HEK293 (cell line): ENCODE results near the gene FUBP1.

Experiments used
- IKZF3 ChIP-seq: fragments of 450-650 bp; IDR thresholded peaks from 2 replicates; pipeline ENCODE4 v1.5.0; 2018; ENCODE audit warnings: missing biosample characterization, mild to moderate bottlenecking, missing genetic modification characterization, moderate library complexity
- PRDM1 ChIP-seq: fragments of 450-650 bp; formaldehyde crosslinking; IDR thresholded peaks from 2 replicates; pipeline ENCODE4; 2016; ENCODE audit warnings: missing biosample characterization, missing genetic modification characterization
- SP3 ChIP-seq: fragments of 450-650 bp; formaldehyde crosslinking; IDR thresholded peaks from 2 replicates; pipeline ENCODE4 v1.5.1; 2016; ENCODE audit warnings: missing biosample characterization, missing genetic modification characterization
- ZNF121 ChIP-seq: fragments of 450-650 bp; formaldehyde crosslinking; IDR thresholded peaks from 2 replicates; pipeline ENCODE4 v1.5.1; 2016; ENCODE audit warnings: missing biosample characterization, missing genetic modification characterization
- ZNF24 ChIP-seq: fragments of 450-650 bp; formaldehyde crosslinking; IDR thresholded peaks from 2 replicates; pipeline ENCODE4 v1.5.1; 2016; ENCODE audit warnings: missing biosample characterization, missing genetic modification characterization
- ZNF324 ChIP-seq: fragments of 450-650 bp; formaldehyde crosslinking; IDR thresholded peaks from 2 replicates; pipeline ENCODE4 v1.5.1; 2016; ENCODE audit warnings: missing biosample characterization, missing genetic modification characterization
- ZNF423 ChIP-seq: fragments of 450-650 bp; formaldehyde crosslinking; IDR thresholded peaks from 2 replicates; pipeline ENCODE4 v1.5.1; 2016; ENCODE audit warnings: missing biosample characterization, missing genetic modification characterization
- TF ChIP-seq, protein P1 (sequence below): fragments of 450-650 bp; formaldehyde crosslinking; IDR thresholded peaks from 2 replicates; pipeline ENCODE4 v1.5.1; 2016; ENCODE audit warnings: missing biosample characterization, missing genetic modification characterization
- TF ChIP-seq, protein P2 (sequence below): fragments of 450-650 bp; formaldehyde crosslinking; IDR thresholded peaks from 2 replicates; pipeline ENCODE4 v1.5.1; 2016; ENCODE audit warnings: missing biosample characterization, missing genetic modification characterization, borderline replicate concordance
- TF ChIP-seq, protein P3 (sequence below): fragments of 450-650 bp; formaldehyde crosslinking; IDR thresholded peaks from 2 replicates; pipeline ENCODE4 v1.5.1; 2016; ENCODE audit warnings: missing biosample characterization, missing genetic modification characterization, borderline replicate concordance
- TF ChIP-seq, protein P4 (sequence below): fragments of 450-650 bp; formaldehyde crosslinking; optimal IDR thresholded peaks from 2 replicates; pipeline ENCODE3; 2016; ENCODE audit warnings: missing biosample characterization, mild to moderate bottlenecking, missing genetic modification characterization
- TF ChIP-seq, protein P5 (sequence below): sonication (generic); formaldehyde crosslinking; IDR thresholded peaks from 2 replicates; pipeline ENCODE4 v1.8.1; 2022; ENCODE audit warnings: mild to moderate bottlenecking, moderate library complexity, missing genetic modification reagents
- TF ChIP-seq, protein P6 (sequence below): fragments of 450-650 bp; formaldehyde crosslinking; IDR thresholded peaks from 2 replicates; pipeline ENCODE4 v1.5.1; 2016; ENCODE audit warnings: missing biosample characterization, missing genetic modification characterization
- TF ChIP-seq, protein P7 (sequence below): fragments of 450-650 bp; formaldehyde crosslinking; IDR thresholded peaks from 2 replicates; pipeline ENCODE4 v1.5.1; 2016; ENCODE audit warnings: missing biosample characterization, missing genetic modification characterization

DNA sequence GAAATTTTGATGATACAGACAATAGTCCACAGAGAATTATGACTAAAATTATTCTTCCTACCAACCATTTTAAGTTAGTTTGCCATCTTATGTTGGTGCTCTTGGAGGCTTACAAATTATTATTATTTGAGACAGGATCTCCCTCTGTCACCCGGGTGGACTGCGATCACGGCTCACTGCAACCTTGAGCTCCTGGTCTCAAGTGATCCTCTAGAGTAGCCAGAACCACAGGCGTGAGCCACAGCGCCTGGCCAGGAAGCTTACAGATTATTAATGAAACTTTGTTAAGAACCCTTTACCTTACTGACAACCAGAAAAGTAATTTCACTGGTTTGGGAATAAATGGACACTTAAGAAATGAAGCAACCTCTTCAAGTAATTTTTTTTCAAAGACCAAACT lies 17.9 kb upstream of the FUBP1 start:
- TF ChIP-seq, protein P1, sequence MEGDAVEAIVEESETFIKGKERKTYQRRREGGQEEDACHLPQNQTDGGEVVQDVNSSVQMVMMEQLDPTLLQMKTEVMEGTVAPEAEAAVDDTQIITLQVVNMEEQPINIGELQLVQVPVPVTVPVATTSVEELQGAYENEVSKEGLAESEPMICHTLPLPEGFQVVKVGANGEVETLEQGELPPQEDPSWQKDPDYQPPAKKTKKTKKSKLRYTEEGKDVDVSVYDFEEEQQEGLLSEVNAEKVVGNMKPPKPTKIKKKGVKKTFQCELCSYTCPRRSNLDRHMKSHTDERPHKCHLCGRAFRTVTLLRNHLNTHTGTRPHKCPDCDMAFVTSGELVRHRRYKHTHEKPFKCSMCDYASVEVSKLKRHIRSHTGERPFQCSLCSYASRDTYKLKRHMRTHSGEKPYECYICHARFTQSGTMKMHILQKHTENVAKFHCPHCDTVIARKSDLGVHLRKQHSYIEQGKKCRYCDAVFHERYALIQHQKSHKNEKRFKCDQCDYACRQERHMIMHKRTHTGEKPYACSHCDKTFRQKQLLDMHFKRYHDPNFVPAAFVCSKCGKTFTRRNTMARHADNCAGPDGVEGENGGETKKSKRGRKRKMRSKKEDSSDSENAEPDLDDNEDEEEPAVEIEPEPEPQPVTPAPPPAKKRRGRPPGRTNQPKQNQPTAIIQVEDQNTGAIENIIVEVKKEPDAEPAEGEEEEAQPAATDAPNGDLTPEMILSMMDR: no peak
- TF ChIP-seq, protein P2, sequence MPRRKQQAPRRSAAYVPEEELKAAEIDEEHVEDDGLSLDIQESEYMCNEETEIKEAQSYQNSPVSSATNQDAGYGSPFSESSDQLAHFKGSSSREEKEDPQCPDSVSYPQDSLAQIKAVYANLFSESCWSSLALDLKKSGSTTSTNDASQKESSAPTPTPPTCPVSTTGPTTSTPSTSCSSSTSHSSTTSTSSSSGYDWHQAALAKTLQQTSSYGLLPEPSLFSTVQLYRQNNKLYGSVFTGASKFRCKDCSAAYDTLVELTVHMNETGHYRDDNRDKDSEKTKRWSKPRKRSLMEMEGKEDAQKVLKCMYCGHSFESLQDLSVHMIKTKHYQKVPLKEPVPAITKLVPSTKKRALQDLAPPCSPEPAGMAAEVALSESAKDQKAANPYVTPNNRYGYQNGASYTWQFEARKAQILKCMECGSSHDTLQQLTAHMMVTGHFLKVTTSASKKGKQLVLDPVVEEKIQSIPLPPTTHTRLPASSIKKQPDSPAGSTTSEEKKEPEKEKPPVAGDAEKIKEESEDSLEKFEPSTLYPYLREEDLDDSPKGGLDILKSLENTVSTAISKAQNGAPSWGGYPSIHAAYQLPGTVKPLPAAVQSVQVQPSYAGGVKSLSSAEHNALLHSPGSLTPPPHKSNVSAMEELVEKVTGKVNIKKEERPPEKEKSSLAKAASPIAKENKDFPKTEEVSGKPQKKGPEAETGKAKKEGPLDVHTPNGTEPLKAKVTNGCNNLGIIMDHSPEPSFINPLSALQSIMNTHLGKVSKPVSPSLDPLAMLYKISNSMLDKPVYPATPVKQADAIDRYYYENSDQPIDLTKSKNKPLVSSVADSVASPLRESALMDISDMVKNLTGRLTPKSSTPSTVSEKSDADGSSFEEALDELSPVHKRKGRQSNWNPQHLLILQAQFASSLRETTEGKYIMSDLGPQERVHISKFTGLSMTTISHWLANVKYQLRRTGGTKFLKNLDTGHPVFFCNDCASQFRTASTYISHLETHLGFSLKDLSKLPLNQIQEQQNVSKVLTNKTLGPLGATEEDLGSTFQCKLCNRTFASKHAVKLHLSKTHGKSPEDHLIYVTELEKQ (tag by site-specific recombination): no peak
- TF ChIP-seq, protein P3, sequence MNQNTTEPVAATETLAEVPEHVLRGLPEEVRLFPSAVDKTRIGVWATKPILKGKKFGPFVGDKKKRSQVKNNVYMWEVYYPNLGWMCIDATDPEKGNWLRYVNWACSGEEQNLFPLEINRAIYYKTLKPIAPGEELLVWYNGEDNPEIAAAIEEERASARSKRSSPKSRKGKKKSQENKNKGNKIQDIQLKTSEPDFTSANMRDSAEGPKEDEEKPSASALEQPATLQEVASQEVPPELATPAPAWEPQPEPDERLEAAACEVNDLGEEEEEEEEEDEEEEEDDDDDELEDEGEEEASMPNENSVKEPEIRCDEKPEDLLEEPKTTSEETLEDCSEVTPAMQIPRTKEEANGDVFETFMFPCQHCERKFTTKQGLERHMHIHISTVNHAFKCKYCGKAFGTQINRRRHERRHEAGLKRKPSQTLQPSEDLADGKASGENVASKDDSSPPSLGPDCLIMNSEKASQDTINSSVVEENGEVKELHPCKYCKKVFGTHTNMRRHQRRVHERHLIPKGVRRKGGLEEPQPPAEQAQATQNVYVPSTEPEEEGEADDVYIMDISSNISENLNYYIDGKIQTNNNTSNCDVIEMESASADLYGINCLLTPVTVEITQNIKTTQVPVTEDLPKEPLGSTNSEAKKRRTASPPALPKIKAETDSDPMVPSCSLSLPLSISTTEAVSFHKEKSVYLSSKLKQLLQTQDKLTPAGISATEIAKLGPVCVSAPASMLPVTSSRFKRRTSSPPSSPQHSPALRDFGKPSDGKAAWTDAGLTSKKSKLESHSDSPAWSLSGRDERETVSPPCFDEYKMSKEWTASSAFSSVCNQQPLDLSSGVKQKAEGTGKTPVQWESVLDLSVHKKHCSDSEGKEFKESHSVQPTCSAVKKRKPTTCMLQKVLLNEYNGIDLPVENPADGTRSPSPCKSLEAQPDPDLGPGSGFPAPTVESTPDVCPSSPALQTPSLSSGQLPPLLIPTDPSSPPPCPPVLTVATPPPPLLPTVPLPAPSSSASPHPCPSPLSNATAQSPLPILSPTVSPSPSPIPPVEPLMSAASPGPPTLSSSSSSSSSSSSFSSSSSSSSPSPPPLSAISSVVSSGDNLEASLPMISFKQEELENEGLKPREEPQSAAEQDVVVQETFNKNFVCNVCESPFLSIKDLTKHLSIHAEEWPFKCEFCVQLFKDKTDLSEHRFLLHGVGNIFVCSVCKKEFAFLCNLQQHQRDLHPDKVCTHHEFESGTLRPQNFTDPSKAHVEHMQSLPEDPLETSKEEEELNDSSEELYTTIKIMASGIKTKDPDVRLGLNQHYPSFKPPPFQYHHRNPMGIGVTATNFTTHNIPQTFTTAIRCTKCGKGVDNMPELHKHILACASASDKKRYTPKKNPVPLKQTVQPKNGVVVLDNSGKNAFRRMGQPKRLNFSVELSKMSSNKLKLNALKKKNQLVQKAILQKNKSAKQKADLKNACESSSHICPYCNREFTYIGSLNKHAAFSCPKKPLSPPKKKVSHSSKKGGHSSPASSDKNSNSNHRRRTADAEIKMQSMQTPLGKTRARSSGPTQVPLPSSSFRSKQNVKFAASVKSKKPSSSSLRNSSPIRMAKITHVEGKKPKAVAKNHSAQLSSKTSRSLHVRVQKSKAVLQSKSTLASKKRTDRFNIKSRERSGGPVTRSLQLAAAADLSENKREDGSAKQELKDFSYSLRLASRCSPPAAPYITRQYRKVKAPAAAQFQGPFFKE (tag by site-specific recombination): no peak
- TF ChIP-seq ZNF423: no peak
- TF ChIP-seq, protein P4, sequence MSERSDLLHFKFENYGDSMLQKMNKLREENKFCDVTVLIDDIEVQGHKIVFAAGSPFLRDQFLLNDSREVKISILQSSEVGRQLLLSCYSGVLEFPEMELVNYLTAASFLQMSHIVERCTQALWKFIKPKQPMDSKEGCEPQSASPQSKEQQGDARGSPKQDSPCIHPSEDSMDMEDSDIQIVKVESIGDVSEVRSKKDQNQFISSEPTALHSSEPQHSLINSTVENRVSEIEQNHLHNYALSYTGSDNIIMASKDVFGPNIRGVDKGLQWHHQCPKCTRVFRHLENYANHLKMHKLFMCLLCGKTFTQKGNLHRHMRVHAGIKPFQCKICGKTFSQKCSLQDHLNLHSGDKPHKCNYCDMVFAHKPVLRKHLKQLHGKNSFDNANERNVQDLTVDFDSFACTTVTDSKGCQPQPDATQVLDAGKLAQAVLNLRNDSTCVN (tag by site-specific recombination): no peak
- TF ChIP-seq IKZF3 (tag by site-specific recombination): no peak
- TF ChIP-seq ZNF24 (tag by site-specific recombination): no peak
- TF ChIP-seq, protein P5, sequence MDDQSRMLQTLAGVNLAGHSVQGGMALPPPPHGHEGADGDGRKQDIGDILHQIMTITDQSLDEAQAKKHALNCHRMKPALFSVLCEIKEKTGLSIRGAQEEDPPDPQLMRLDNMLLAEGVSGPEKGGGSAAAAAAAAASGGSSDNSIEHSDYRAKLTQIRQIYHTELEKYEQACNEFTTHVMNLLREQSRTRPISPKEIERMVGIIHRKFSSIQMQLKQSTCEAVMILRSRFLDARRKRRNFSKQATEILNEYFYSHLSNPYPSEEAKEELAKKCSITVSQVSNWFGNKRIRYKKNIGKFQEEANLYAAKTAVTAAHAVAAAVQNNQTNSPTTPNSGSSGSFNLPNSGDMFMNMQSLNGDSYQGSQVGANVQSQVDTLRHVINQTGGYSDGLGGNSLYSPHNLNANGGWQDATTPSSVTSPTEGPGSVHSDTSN (CRISPR knock-in tag): no peak
- no peak for TF ChIP-seq PRDM1
- TF ChIP-seq ZNF324 (tag by site-specific recombination): no peak
- TF ChIP-seq, protein P6, sequence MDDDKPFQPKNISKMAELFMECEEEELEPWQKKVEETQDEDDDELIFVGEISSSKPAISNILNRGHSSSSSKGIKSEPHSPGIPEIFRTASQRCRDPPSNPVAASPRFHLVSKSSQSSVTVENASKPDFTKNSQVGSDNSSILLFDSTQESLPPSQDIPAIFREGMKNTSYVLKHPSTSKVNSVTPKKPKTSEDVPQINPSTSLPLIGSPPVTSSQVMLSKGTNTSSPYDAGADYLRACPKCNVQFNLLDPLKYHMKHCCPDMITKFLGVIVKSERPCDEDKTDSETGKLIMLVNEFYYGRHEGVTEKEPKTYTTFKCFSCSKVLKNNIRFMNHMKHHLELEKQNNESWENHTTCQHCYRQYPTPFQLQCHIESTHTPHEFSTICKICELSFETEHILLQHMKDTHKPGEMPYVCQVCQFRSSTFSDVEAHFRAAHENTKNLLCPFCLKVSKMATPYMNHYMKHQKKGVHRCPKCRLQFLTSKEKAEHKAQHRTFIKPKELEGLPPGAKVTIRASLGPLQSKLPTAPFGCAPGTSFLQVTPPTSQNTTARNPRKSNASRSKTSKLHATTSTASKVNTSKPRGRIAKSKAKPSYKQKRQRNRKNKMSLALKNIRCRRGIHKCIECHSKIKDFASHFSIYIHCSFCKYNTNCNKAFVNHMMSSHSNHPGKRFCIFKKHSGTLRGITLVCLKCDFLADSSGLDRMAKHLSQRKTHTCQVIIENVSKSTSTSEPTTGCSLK (tag by site-specific recombination): no peak
- TF ChIP-seq, protein P7, sequence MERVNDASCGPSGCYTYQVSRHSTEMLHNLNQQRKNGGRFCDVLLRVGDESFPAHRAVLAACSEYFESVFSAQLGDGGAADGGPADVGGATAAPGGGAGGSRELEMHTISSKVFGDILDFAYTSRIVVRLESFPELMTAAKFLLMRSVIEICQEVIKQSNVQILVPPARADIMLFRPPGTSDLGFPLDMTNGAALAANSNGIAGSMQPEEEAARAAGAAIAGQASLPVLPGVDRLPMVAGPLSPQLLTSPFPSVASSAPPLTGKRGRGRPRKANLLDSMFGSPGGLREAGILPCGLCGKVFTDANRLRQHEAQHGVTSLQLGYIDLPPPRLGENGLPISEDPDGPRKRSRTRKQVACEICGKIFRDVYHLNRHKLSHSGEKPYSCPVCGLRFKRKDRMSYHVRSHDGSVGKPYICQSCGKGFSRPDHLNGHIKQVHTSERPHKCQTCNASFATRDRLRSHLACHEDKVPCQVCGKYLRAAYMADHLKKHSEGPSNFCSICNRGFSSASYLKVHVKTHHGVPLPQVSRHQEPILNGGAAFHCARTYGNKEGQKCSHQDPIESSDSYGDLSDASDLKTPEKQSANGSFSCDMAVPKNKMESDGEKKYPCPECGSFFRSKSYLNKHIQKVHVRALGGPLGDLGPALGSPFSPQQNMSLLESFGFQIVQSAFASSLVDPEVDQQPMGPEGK: no peak
- TF ChIP-seq ZNF121: no peak
- TF ChIP-seq SP3 (tag by site-specific recombination): no peak
